ENCODE measurements around the gene RNPEPL1.

Gene RNPEPL1

GRCh38 chr2:240565333-240566202 is 2.7 kb upstream of the RNPEPL1 start:
- peak; percentile 12 for DNase-seq

GRCh38 chr2:240566203-240567136 is 1.8 kb upstream of the RNPEPL1 start:
- peak; percentile 82 for DNase-seq

GRCh38 chr2:240567137-240567871 is 980 bp upstream of the RNPEPL1 start:
- DNase-seq = no peak

- peak; percentile 34 for DNase-seq
Observed at GRCh38 chr2:240568678-240569522, 616 bp downstream of the RNPEPL1 start.

GRCh38 chr2:240569523-240569997 is 1.3 kb downstream of the RNPEPL1 start:
- DNase-seq = no peak

GRCh38 chr2:240569998-240570530 is 1.8 kb downstream of the RNPEPL1 start:
- no peak for DNase-seq

- DNase-seq = no peak
Observed at GRCh38 chr2:240570531-240571313, 2.4 kb downstream of the RNPEPL1 start.

- DNase-seq = no peak
Observed at GRCh38 chr2:240571314-240571973, 3.2 kb downstream of the RNPEPL1 start.

GRCh38 chr2:240572141-240573031 is 4.1 kb downstream of the RNPEPL1 start:
- no peak for DNase-seq

GRCh38 chr2:240573071-240573515 is 4.8 kb downstream of the RNPEPL1 start:
- no peak for DNase-seq

- no peak for DNase-seq
Observed at GRCh38 chr2:240573516-240574385, 5.5 kb downstream of the RNPEPL1 start.

GRCh38 chr2:240574386-240575100 is 6.3 kb downstream of the RNPEPL1 start:
- DNase-seq = no peak

- no peak for DNase-seq
Observed at GRCh38 chr2:240575101-240575965, 7.0 kb downstream of the RNPEPL1 start.

- no peak for DNase-seq
Observed at GRCh38 chr2:240576036-240576435, 7.8 kb downstream of the RNPEPL1 start.

- no peak for DNase-seq
Observed at GRCh38 chr2:240576436-240577205, 8.3 kb downstream of the RNPEPL1 start.
